B cell (primary cell): ENCODE measurements around the gene PSMG4.

ENCODE experiments used
- CTCF ChIP-seq: fragments of 200-600 bp; IDR thresholded peaks from one replicate; pipeline ENCODE4 v1.8.0; 2022; ENCODE audit warnings: antibody characterized with exemption, mild to moderate bottlenecking
- EZH2 ChIP-seq: IDR thresholded peaks from 2 replicates; pipeline ENCODE4 v1.6.1; 2012; ENCODE audit warnings: borderline replicate concordance, low read depth, mild to moderate bottlenecking, moderate library complexity, low read length; ENCODE audit not compliant: insufficient read depth, poor library complexity, severe bottlenecking

- TF ChIP-seq CTCF (no peak), EZH2 (no peak)
Observed at GRCh38 chr6:3226042-3226441, 32.7 kb upstream of the PSMG4 start.
